ENCODE results near the gene SELPLG.

Gene SELPLG

GRCh38 chr12:108605690-108606406, 27.8 kb downstream of the SELPLG start:
- ChIA-PET POLR2A (no interaction called here), CTCF (interaction anchor here (4.0 kb wide), 1 partner anchor 11 kb away, joined by 32 read pairs; no protein-coding TSS in a partner anchor)
- no peak overlapping the region for H3K4me3 ChIP-seq (ENCODE audit: control insufficient read depth in 1 of 7, extremely low read depth in 1 of 7, insufficient read depth in 4 of 7, low read depth in 2 of 7, low read length in 6 of 7)
- WGBS (ENCODE audit: insufficient coverage), result 90% methylated on average over 4 of the region's 4 CpGs
- no peaks in the 10 kb centered on the region for H3K27me3 ChIP-seq (replicated peaks in 2 of 5; ENCODE audit: control insufficient read depth in 4 of 5, insufficient read depth in 5 of 5, low read length in 4 of 5)
- H3K36me3 ChIP-seq (ENCODE audit: control insufficient read depth in 4 of 4, insufficient read depth in 4 of 4, low read length in 3 of 4), result no peaks in the 10 kb centered on the region
- H3K4me1 ChIP-seq (ENCODE audit: control extremely low read depth in 1 of 4, control insufficient read depth in 4 of 4, insufficient read depth in 4 of 4, low read length in 3 of 4), result peaks cover 0 to 18% (median 11%) of the 10 kb centered on the region in 4 experiments
- no peak overlapping the region for H3K27ac ChIP-seq (ENCODE audit: insufficient read depth in 1 of 2, low read depth in 1 of 2, low read length in 2 of 2, poor library complexity in 1 of 2, severe bottlenecking in 2 of 2)
- no peaks in the 10 kb centered on the region for H3K9me3 ChIP-seq (ENCODE audit: control extremely low read depth in 1 of 5, control insufficient read depth in 4 of 5, insufficient read depth in 2 of 5, low read depth in 1 of 5, low read length in 4 of 5)
- no peak for DNase-seq

DNA sequence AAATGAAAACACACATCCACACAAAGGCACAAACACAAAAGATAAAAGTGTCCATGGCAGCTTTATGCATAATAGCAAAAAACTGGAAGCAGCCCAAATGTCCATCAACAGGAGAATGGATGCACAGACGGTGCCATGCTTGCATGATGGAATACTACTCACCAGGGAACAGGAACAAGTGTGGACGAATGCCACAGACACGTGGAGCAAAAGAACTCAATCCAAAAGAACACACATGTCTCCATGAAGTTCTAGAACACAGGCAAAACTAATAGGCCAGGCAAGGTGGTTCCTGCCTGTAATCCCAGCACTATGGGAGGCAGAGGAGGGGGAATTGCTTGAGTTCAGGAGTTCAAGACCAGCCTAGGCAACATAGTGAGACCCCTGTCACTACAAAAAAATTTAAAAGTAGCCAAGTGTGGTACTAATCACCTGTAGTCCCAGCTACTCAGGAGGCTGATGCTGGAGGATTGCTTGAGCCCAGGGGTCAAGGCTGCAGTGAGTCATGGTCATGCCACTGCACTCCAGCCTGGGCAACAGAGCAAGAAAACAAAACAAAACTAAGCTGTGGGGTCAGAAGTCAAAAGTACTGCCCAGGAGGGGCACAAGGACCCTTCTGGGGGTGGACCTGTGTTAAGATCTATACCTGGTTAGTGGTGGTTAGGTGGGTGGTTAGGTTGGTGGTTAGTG, 28.5 kb downstream of the SELPLG start:
- WGBS (ENCODE audit: insufficient coverage), result no CpG with 5 or more reads among the region's 3 CpGs
- peak in 2 of 3 donors; percentile 43 to 55 for DNase-seq
- Histone ChIP-seq H3K9me3 (ENCODE audit: control extremely low read depth in 1 of 5, control insufficient read depth in 4 of 5, insufficient read depth in 2 of 5, low read depth in 1 of 5, low read length in 4 of 5) (no peaks in the 10 kb centered on the region), H3K36me3 (ENCODE audit: control insufficient read depth in 4 of 4, insufficient read depth in 4 of 4, low read length in 3 of 4) (no peaks in the 10 kb centered on the region), H3K4me3 (ENCODE audit: control insufficient read depth in 1 of 7, extremely low read depth in 1 of 7, insufficient read depth in 4 of 7, low read depth in 2 of 7, low read length in 6 of 7) (no peak overlapping the region), H3K4me1 (ENCODE audit: control extremely low read depth in 1 of 4, control insufficient read depth in 4 of 4, insufficient read depth in 4 of 4, low read length in 3 of 4) (peaks cover 0 to 15% (median 9%) of the 10 kb centered on the region in 4 experiments), H3K27me3 (replicated peaks in 2 of 5; ENCODE audit: control insufficient read depth in 4 of 5, insufficient read depth in 5 of 5, low read length in 4 of 5) (no peaks in the 10 kb centered on the region), H3K27ac (ENCODE audit: insufficient read depth in 1 of 2, low read depth in 1 of 2, low read length in 2 of 2, poor library complexity in 1 of 2, severe bottlenecking in 2 of 2) (no peak overlapping the region)
- ChIA-PET POLR2A (no interaction called here), CTCF (interaction anchor here (1.0 to 2.6 kb wide), 2 partner anchors 13 to 40 kb away, joined by 3 to 13 read pairs; no protein-coding TSS in a partner anchor)

DNA sequence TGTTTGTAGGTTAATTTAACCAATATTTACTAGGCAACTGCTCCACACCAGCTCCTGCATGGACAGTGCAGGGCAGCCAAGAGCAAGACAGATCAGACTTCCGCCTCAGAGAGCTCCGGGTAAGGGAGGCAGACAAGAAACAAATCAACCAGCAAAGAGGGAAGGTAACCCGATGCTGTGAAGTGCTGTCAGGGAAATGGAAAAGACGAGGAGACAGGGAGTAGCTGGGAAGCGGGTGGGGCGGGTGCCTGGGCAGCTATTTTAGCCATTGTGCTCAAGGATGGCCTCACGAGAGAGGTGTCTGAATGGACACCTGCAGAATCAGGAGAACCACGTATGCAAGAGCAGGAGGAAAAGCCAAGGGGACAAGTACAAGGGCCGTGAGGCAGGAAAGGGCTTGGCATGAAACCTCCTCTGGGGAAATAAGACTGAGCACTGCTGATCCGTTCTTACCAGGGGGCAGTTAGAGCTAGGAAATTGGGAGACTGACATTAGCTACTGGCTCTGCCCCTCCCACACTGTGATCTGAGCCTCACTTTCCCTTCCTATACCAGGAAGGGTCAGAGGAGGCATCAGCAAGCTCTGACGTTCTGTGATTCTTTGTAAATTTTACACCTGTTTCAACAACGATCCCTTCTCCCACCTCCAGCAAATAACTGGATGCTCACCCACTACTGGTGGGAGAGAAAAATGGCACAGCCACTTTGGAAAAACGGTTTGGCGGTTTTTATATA, 29.3 kb downstream of the SELPLG start:
- WGBS (ENCODE audit: insufficient coverage), result 77% methylated on average over 14 of the region's 14 CpGs
- CTCF ChIA-PET, result interaction anchor here (1.0 to 2.6 kb wide), 3 partner anchors 13 to 40 kb away, joined by 3 to 13 read pairs (median 4); no protein-coding TSS in a partner anchor

DNA sequence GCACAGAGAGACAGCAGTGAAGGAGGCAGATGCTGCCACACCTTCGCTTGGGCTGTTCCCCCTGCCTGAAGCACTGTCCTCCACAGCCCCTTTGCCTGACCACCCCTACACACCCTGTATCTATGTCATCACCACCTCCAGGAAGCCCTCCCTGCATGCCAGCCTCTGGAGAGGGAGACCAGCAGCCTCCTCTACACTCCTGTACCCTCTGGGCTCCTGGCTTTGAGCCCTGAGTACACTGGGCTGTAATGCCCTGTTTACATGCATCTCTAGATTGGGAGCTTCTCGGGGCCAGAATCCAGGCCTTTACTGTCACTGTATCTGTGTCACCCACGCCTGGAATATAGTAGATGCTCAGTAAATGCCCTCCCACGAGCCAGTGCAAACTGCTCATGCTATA, 30.0 kb downstream of the SELPLG start:
- WGBS (ENCODE audit: insufficient coverage), result 96% methylated on average over 3 of the region's 4 CpGs
- Histone ChIP-seq H3K4me1 (ENCODE audit: control extremely low read depth in 1 of 4, control insufficient read depth in 4 of 4, insufficient read depth in 4 of 4, low read length in 3 of 4) (peaks cover 0 to 3% (median 0%) of the 10 kb centered on the region in 4 experiments), H3K4me3 (ENCODE audit: control insufficient read depth in 1 of 7, extremely low read depth in 1 of 7, insufficient read depth in 4 of 7, low read depth in 2 of 7, low read length in 6 of 7) (no peak overlapping the region), H3K27ac (ENCODE audit: insufficient read depth in 1 of 2, low read depth in 1 of 2, low read length in 2 of 2, poor library complexity in 1 of 2, severe bottlenecking in 2 of 2) (no peak overlapping the region), H3K9me3 (ENCODE audit: control extremely low read depth in 1 of 5, control insufficient read depth in 4 of 5, insufficient read depth in 2 of 5, low read depth in 1 of 5, low read length in 4 of 5) (no peaks in the 10 kb centered on the region), H3K36me3 (ENCODE audit: control insufficient read depth in 4 of 4, insufficient read depth in 4 of 4, low read length in 3 of 4) (no peaks in the 10 kb centered on the region), H3K27me3 (replicated peaks in 2 of 5; ENCODE audit: control insufficient read depth in 4 of 5, insufficient read depth in 5 of 5, low read length in 4 of 5) (no peaks in the 10 kb centered on the region)
- no peak for DNase-seq
- POLR2A ChIA-PET, result no interaction called here
- CTCF ChIA-PET, result interaction anchor here (1.0 to 2.6 kb wide), 2 partner anchors 14 to 37 kb away, joined by 4 to 13 read pairs; no protein-coding TSS in a partner anchor

More for the DNA sequence above, 29.3 kb downstream of the SELPLG start:
- no peaks in the 10 kb centered on the region for H3K36me3 ChIP-seq (ENCODE audit: control insufficient read depth in 4 of 4, insufficient read depth in 4 of 4, low read length in 3 of 4)
- H3K9me3 ChIP-seq (ENCODE audit: control extremely low read depth in 1 of 5, control insufficient read depth in 4 of 5, insufficient read depth in 2 of 5, low read depth in 1 of 5, low read length in 4 of 5), result no peaks in the 10 kb centered on the region
- DNase-seq, result no peak
- H3K27me3 ChIP-seq (replicated peaks in 2 of 5; ENCODE audit: control insufficient read depth in 4 of 5, insufficient read depth in 5 of 5, low read length in 4 of 5), result no peaks in the 10 kb centered on the region
- POLR2A ChIA-PET, result interaction anchor here (0.5 kb wide), 1 partner anchor 277 kb away, joined by 3 read pairs; no protein-coding TSS in a partner anchor
- no peak overlapping the region for H3K27ac ChIP-seq (ENCODE audit: insufficient read depth in 1 of 2, low read depth in 1 of 2, low read length in 2 of 2, poor library complexity in 1 of 2, severe bottlenecking in 2 of 2)
- no peak overlapping the region for H3K4me3 ChIP-seq (ENCODE audit: control insufficient read depth in 1 of 7, extremely low read depth in 1 of 7, insufficient read depth in 4 of 7, low read depth in 2 of 7, low read length in 6 of 7)
- peaks cover 0 to 8% (median 2%) of the 10 kb centered on the region in 4 experiments for H3K4me1 ChIP-seq (ENCODE audit: control extremely low read depth in 1 of 4, control insufficient read depth in 4 of 4, insufficient read depth in 4 of 4, low read length in 3 of 4)

GRCh38 chr12:108602976-108603704, 30.6 kb downstream of the SELPLG start:
- no peaks in the 10 kb centered on the region for H3K27me3 ChIP-seq (replicated peaks in 2 of 5; ENCODE audit: control insufficient read depth in 4 of 5, insufficient read depth in 5 of 5, low read length in 4 of 5)
- POLR2A ChIA-PET, result no interaction called here
- CTCF ChIA-PET, result interaction anchor here (1.0 to 2.6 kb wide), 2 partner anchors 15 to 37 kb away, joined by 4 to 13 read pairs; no protein-coding TSS in a partner anchor
- no peaks in the 10 kb centered on the region for H3K36me3 ChIP-seq (ENCODE audit: control insufficient read depth in 4 of 4, insufficient read depth in 4 of 4, low read length in 3 of 4)
- no peak for DNase-seq
- H3K4me1 ChIP-seq (ENCODE audit: control extremely low read depth in 1 of 4, control insufficient read depth in 4 of 4, insufficient read depth in 4 of 4, low read length in 3 of 4), result peaks cover 0 to 2% (median 0%) of the 10 kb centered on the region in 4 experiments
- no peak overlapping the region for H3K27ac ChIP-seq (ENCODE audit: insufficient read depth in 1 of 2, low read depth in 1 of 2, low read length in 2 of 2, poor library complexity in 1 of 2, severe bottlenecking in 2 of 2)
- no peak overlapping the region for H3K4me3 ChIP-seq (ENCODE audit: control insufficient read depth in 1 of 7, extremely low read depth in 1 of 7, insufficient read depth in 4 of 7, low read depth in 2 of 7, low read length in 6 of 7)
- 94% methylated on average over 12 of the region's 15 CpGs for WGBS (ENCODE audit: insufficient coverage)
- no peaks in the 10 kb centered on the region for H3K9me3 ChIP-seq (ENCODE audit: control extremely low read depth in 1 of 5, control insufficient read depth in 4 of 5, insufficient read depth in 2 of 5, low read depth in 1 of 5, low read length in 4 of 5)

- Histone ChIP-seq H3K9me3 (ENCODE audit: control extremely low read depth in 1 of 5, control insufficient read depth in 4 of 5, insufficient read depth in 2 of 5, low read depth in 1 of 5, low read length in 4 of 5) (no peaks in the 10 kb centered on the region), H3K27ac (ENCODE audit: insufficient read depth in 1 of 2, low read depth in 1 of 2, low read length in 2 of 2, poor library complexity in 1 of 2, severe bottlenecking in 2 of 2) (no peak overlapping the region), H3K4me3 (ENCODE audit: control insufficient read depth in 1 of 7, extremely low read depth in 1 of 7, insufficient read depth in 4 of 7, low read depth in 2 of 7, low read length in 6 of 7) (no peak overlapping the region), H3K36me3 (ENCODE audit: control insufficient read depth in 4 of 4, insufficient read depth in 4 of 4, low read length in 3 of 4) (no peaks in the 10 kb centered on the region), H3K4me1 (ENCODE audit: control extremely low read depth in 1 of 4, control insufficient read depth in 4 of 4, insufficient read depth in 4 of 4, low read length in 3 of 4) (peaks cover 0 to 4% (median 0%) of the 10 kb centered on the region in 4 experiments), H3K27me3 (replicated peaks in 2 of 5; ENCODE audit: control insufficient read depth in 4 of 5, insufficient read depth in 5 of 5, low read length in 4 of 5) (no peaks in the 10 kb centered on the region)
- CTCF ChIA-PET, result no interaction called here
- DNase-seq, result no peak
- POLR2A ChIA-PET, result no interaction called here
- WGBS (ENCODE audit: insufficient coverage), result 99% methylated on average over 7 of the region's 9 CpGs
Observed at GRCh38 chr12:108602209-108602705, 31.4 kb downstream of the SELPLG start.

All from common myeloid progenitor, CD34-positive (primary cell).